GM21367 (cell line): ENCODE data around the gene BMERB1.
"Not testable (repeated sequence)": the region's sequence is repeated elsewhere in the genome, so short reads cannot be mapped to it uniquely, and the experiment has no call there.

Source experiments
- ATAC-seq: cut with Tn5 transposase; IDR thresholded peaks from one replicate; pipeline ENCODE4 v1.9.1; 2021; ENCODE audit not compliant: unreplicated experiment

The BMERB1 gene

GRCh38 chr16:15519790-15520189 lies 85.4 kb downstream of the BMERB1 start:
- ATAC-seq, result no peak

GRCh38 chr16:15521390-15521757 lies 87.0 kb downstream of the BMERB1 start:
- ATAC-seq, result no peak

- no peak for ATAC-seq
Observed at GRCh38 chr16:15521758-15522509, 87.5 kb downstream of the BMERB1 start.

- no peak for ATAC-seq
Observed at GRCh38 chr16:15523092-15523541, 88.7 kb downstream of the BMERB1 start.

GRCh38 chr16:15523939-15524338 lies 89.6 kb downstream of the BMERB1 start:
- ATAC-seq, result no peak

GRCh38 chr16:15524966-15525365 lies 90.6 kb downstream of the BMERB1 start:
- ATAC-seq, result no peak

- ATAC-seq, result no peak
Observed at GRCh38 chr16:15526097-15526496, 91.7 kb downstream of the BMERB1 start.

- no peak for ATAC-seq
Observed at GRCh38 chr16:15526731-15527130, 92.3 kb downstream of the BMERB1 start.

GRCh38 chr16:15529673-15530072 lies 95.3 kb downstream of the BMERB1 start:
- no peak for ATAC-seq

GRCh38 chr16:15530085-15530484 lies 95.7 kb downstream of the BMERB1 start:
- ATAC-seq, result no peak

- no peak for ATAC-seq
Observed at GRCh38 chr16:15532825-15533224, 98.4 kb downstream of the BMERB1 start.

- no peak for ATAC-seq
Observed at GRCh38 chr16:15533386-15533785, 99.0 kb downstream of the BMERB1 start.

GRCh38 chr16:15535772-15536171 lies 101.4 kb downstream of the BMERB1 start:
- no peak for ATAC-seq

- no peak for ATAC-seq
Observed at GRCh38 chr16:15536843-15537242, 102.5 kb downstream of the BMERB1 start.

GRCh38 chr16:15538507-15538906 lies 104.1 kb downstream of the BMERB1 start:
- ATAC-seq, result no peak

- ATAC-seq, result no peak
Observed at GRCh38 chr16:15539197-15539596, 104.8 kb downstream of the BMERB1 start.

- no peak for ATAC-seq
Observed at GRCh38 chr16:15542261-15542660, 107.9 kb downstream of the BMERB1 start.

GRCh38 chr16:15542734-15543347 lies 108.5 kb downstream of the BMERB1 start:
- no peak for ATAC-seq

- no peak for ATAC-seq
Observed at GRCh38 chr16:15544405-15544804, 110.0 kb downstream of the BMERB1 start.

- ATAC-seq, result no peak
Observed at GRCh38 chr16:15545544-15545943, 111.2 kb downstream of the BMERB1 start.

GRCh38 chr16:15547072-15547767 lies 112.8 kb downstream of the BMERB1 start:
- not testable (repeated sequence) for ATAC-seq

GRCh38 chr16:15547768-15548096 lies 113.3 kb downstream of the BMERB1 start:
- no peak for ATAC-seq
